CD14-positive monocyte (primary cell): ENCODE data around the gene NLRP14. TPM values are rescaled to one million over a fixed set of nuclear protein-coding genes. Genes with fewer than 3 reads are reported as not detected.

Source experiments
- DNase-seq, 3 donors: peaks; one replicate each; pipeline ENCODE4 v3.0.0-alpha.2; 2011 to 2022
- H2AFZ ChIP-seq: 2 replicates; pipeline ENCODE4 v1.6.0; 2012; ENCODE audit warnings: mild to moderate bottlenecking, low read depth, low read length, inconsistent platforms; ENCODE audit not compliant: insufficient read depth, poor library complexity, severe bottlenecking
- H3K27ac ChIP-seq, 2 donors: 1 replicate in 1 of 2; 2 replicates in 1 of 2; pipeline ENCODE4 v1.5.1; 2012 to 2013; ENCODE audit warnings: low read length in 2 of 2, control low read depth in 1 of 2, inconsistent platforms in 1 of 2, low read depth in 1 of 2, mild to moderate bottlenecking in 1 of 2
- H3K27me3 ChIP-seq, 2 donors: one replicate each; pipeline versions ENCODE4 v1.6.0 to v1.6.1; 2011 to 2013; ENCODE audit warnings: low read length in 2 of 2; ENCODE audit not compliant: control insufficient read depth in 2 of 2, insufficient read depth in 2 of 2
- H3K36me3 ChIP-seq, 2 donors: replicated peaks in 1 of 2; 1 replicate in 1 of 2; 2 replicates in 1 of 2; pipeline versions ENCODE4 v1.5.1 to v1.6.1; 2012 to 2013; ENCODE audit warnings: low read length in 2 of 2, control low read depth in 1 of 2, inconsistent platforms in 1 of 2, mild to moderate bottlenecking in 1 of 2; ENCODE audit not compliant: insufficient read depth in 2 of 2, control insufficient read depth in 1 of 2
- H3K4me1 ChIP-seq, 2 donors: 1 replicate in 1 of 2; 2 replicates in 1 of 2; pipeline versions ENCODE4 v1.5.1 to v1.6.1; 2012 to 2013; ENCODE audit warnings: low read length in 2 of 2, control low read depth in 1 of 2, inconsistent platforms in 1 of 2, mild to moderate bottlenecking in 1 of 2, moderate library complexity in 1 of 2; ENCODE audit not compliant: insufficient read depth in 2 of 2, control insufficient read depth in 1 of 2
- H3K4me2 ChIP-seq: replicated peaks from 2 replicates; pipeline ENCODE3; 2012; ENCODE audit warnings: low read length, moderate library complexity, mild to moderate bottlenecking; ENCODE audit not compliant: poor library complexity, severe bottlenecking; ENCODE audit errors: extremely low read depth
- H3K4me3 ChIP-seq, 3 experiments: fragments of 200-600 bp in 1 of 3; sonication (generic) in 1 of 3; replicated peaks in 1 of 3; 1 replicate in 2 of 3; 2 replicates in 1 of 3; pipeline ENCODE4 v1.5.1; 2011 to 2013; ENCODE audit warnings: low read length in 3 of 3, mild to moderate bottlenecking in 3 of 3, control low read depth in 2 of 3, low read depth in 2 of 3, inconsistent platforms in 1 of 3, moderate library complexity in 1 of 3
- H3K79me2 ChIP-seq: 2 replicates; pipeline ENCODE4 v1.6.0; 2012; ENCODE audit warnings: mild to moderate bottlenecking, control low read depth, inconsistent platforms, low read length, moderate library complexity; ENCODE audit not compliant: insufficient read depth
- H3K9ac ChIP-seq: 2 replicates; pipeline ENCODE4 v1.6.0; 2017; ENCODE audit warnings: low read length, mild to moderate bottlenecking; ENCODE audit not compliant: insufficient read depth, poor library complexity, severe bottlenecking
- H3K9me3 ChIP-seq, 2 donors: replicated peaks in 1 of 2; 1 replicate in 1 of 2; 2 replicates in 1 of 2; pipeline versions ENCODE4 v1.5.1 to v1.6.1; 2012 to 2013; ENCODE audit warnings: low read length in 2 of 2, control low read depth in 1 of 2; ENCODE audit not compliant: control insufficient read depth in 1 of 2, insufficient read depth in 1 of 2
- H4K20me1 ChIP-seq: 2 replicates; pipeline ENCODE4 v1.6.0; 2012; ENCODE audit warnings: mild to moderate bottlenecking, low read length, control low read depth, moderate library complexity; ENCODE audit not compliant: insufficient read depth
- H3K27ac Mint-ChIP-seq, 7 donors: one replicate each; pipeline ENCODE4 v1.8.0; 2020; ENCODE audit warnings: mild to moderate bottlenecking in 7 of 7, mixed read lengths in 7 of 7, moderate library complexity in 6 of 7, inconsistent platforms in 2 of 7
- H3K27me3 Mint-ChIP-seq, 3 donors: one replicate each; pipeline ENCODE4 v1.8.0; 2021 to 2022; ENCODE audit warnings: low read depth in 3 of 3, mild to moderate bottlenecking in 3 of 3, mixed read lengths in 3 of 3, moderate library complexity in 3 of 3, inconsistent platforms in 1 of 3
- H3K36me3 Mint-ChIP-seq, 2 donors: one replicate each; pipeline ENCODE4 v1.8.0; 2020; ENCODE audit warnings: mixed read lengths in 2 of 2, inconsistent platforms in 1 of 2, mild to moderate bottlenecking in 1 of 2
- H3K4me1 Mint-ChIP-seq: one replicate; pipeline ENCODE4 v1.8.0; 2020; ENCODE audit warnings: mild to moderate bottlenecking, mixed read lengths
- H3K4me3 Mint-ChIP-seq, 2 donors: one replicate each; pipeline ENCODE4 v1.8.0; 2020; ENCODE audit warnings: mild to moderate bottlenecking in 2 of 2, mixed read lengths in 2 of 2, moderate library complexity in 1 of 2
- H3K9me3 Mint-ChIP-seq, 7 donors: one replicate each; pipeline ENCODE4 v1.8.0; 2020 to 2022; ENCODE audit warnings: mixed read lengths in 7 of 7, mild to moderate bottlenecking in 6 of 7, moderate library complexity in 6 of 7, inconsistent platforms in 2 of 7
- WGBS: methylation state at CpG from one replicate; pipeline ENCODE4 v1.1.5; 2013; ENCODE audit warnings: missing lambda C conversion rate; ENCODE audit not compliant: insufficient coverage; 5-methylcytosine and 5-hydroxymethylcytosine counted together
- intact Hi-C, 2 donors: fragments of 100-400 bp; cut with micrococcal nuclease; formaldehyde crosslinking; loops; one replicate each; pipeline versions ENCODE4 v1.15.0 to v1.15.1; 2023
- polyA plus RNA-seq, 3 donors: library from polyadenylated mRNA; depleted of rRNA in 1 of 3; unstranded in 2 of 3; stranded (reverse) in 1 of 3; fragments of 300-500 nt in 2 of 3; fragments of >200 nt in 1 of 3; fragmentation: Illumina TruSeq in 2 of 3; gene quantifications; 1 replicate in 2 of 3; 2 replicates in 1 of 3; pipeline ENCODE4 v1.2.3, GENCODE V29; 2012 to 2021
- TF ChIP-seq, protein P1 (sequence below): fragments of 200-600 bp; IDR thresholded peaks from one replicate; pipeline ENCODE4 v1.8.0; 2022; ENCODE audit warnings: antibody characterized with exemption, mild to moderate bottlenecking

Gene NLRP14
- polyA plus RNA-seq, 3 donors = not detected

GRCh38 chr11:7062534-7062933, 42.3 kb downstream of the NLRP14 start:
- no CpG with 5 or more reads among the region's 2 CpGs for WGBS
- Mint-ChIP-seq H3K9me3 (peaks cover 0 to 2% (median 0%) of the 10 kb centered on the region in 7 donors), H3K4me3 (no peak overlapping the region), H3K27ac (no peak overlapping the region), H3K36me3 (no peaks in the 10 kb centered on the region), H3K27me3 (peaks cover 0 to 3% (median 0%) of the 10 kb centered on the region in 3 donors), H3K4me1 (no peaks in the 10 kb centered on the region)
- no peak overlapping the region for H3K4me3 ChIP-seq
- H3K27me3 ChIP-seq = no peaks in the 10 kb centered on the region
- no peak overlapping the region for H2AFZ ChIP-seq
- no peaks in the 10 kb centered on the region for H3K36me3 ChIP-seq
- H3K9me3 ChIP-seq = no peaks in the 10 kb centered on the region
- H3K27ac ChIP-seq = no peak overlapping the region
- H3K9ac ChIP-seq = no peak overlapping the region
- intact Hi-C loops = no loop called here
- H3K4me1 ChIP-seq = no peaks in the 10 kb centered on the region
- H3K4me2 ChIP-seq = no peak overlapping the region
- H3K79me2 ChIP-seq = no peaks in the 10 kb centered on the region
- no peak for DNase-seq
- TF ChIP-seq, protein P1, sequence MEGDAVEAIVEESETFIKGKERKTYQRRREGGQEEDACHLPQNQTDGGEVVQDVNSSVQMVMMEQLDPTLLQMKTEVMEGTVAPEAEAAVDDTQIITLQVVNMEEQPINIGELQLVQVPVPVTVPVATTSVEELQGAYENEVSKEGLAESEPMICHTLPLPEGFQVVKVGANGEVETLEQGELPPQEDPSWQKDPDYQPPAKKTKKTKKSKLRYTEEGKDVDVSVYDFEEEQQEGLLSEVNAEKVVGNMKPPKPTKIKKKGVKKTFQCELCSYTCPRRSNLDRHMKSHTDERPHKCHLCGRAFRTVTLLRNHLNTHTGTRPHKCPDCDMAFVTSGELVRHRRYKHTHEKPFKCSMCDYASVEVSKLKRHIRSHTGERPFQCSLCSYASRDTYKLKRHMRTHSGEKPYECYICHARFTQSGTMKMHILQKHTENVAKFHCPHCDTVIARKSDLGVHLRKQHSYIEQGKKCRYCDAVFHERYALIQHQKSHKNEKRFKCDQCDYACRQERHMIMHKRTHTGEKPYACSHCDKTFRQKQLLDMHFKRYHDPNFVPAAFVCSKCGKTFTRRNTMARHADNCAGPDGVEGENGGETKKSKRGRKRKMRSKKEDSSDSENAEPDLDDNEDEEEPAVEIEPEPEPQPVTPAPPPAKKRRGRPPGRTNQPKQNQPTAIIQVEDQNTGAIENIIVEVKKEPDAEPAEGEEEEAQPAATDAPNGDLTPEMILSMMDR = no peak
- no peaks in the 10 kb centered on the region for H4K20me1 ChIP-seq

DNA sequence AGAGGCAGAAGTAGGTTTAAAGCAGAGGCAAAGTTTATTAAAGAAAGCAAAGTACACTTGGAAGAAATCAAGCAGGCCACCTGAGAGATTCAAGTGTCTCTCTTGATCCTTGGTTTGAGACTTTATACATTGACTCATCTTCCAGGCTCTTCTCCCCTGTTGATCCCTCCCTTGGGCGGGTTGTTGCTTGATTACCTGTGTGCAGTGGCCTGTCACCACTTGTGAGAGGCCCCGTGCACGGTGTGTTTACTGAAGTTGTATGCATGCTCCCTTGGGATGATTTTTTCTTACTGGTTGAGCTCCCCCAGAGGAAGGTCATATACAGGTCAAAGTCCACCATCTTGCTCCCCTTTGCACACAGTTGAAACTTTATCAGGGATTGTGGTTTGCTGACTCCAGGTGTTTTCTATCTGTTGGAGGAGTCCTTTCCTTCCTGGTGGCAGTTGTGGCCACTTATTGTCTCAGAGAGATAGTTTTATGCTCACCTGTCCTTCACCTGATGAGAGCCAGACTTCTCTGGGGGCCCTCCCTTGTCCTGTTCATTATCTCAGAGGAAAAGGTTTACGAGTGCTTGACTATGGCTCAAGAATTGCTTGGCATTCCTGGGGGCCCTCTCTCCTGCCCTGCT, 52.2 kb downstream of the NLRP14 start:
- no peak overlapping the region for H2AFZ ChIP-seq

More for the DNA sequence above, 52.2 kb downstream of the NLRP14 start:
- intact Hi-C loops = no loop called here
- no peak overlapping the region for H3K4me2 ChIP-seq
- Mint-ChIP-seq H3K4me1 (no peaks in the 10 kb centered on the region), H3K27me3 (no peaks in the 10 kb centered on the region), H3K27ac (no peak overlapping the region), H3K4me3 (no peak overlapping the region), H3K9me3 (peaks cover 0 to 5% (median 2%) of the 10 kb centered on the region in 7 donors), H3K36me3 (no peaks in the 10 kb centered on the region)
- H3K9me3 ChIP-seq = no peaks in the 10 kb centered on the region
- no peaks in the 10 kb centered on the region for H3K36me3 ChIP-seq
- no peak overlapping the region for H3K27ac ChIP-seq
- no peaks in the 10 kb centered on the region for H3K27me3 ChIP-seq
- no peak overlapping the region for H3K9ac ChIP-seq
- WGBS = 100% methylated on average over 1 of the region's 4 CpGs
- H4K20me1 ChIP-seq = no peaks in the 10 kb centered on the region
- H3K79me2 ChIP-seq = no peaks in the 10 kb centered on the region
- H3K4me1 ChIP-seq = no peaks in the 10 kb centered on the region
- TF ChIP-seq, protein P1 = no peak
- no peak for DNase-seq
- no peak overlapping the region for H3K4me3 ChIP-seq
